Neural cell (in vitro differentiated cells): ENCODE data around the gene OR5A1. TPM values are rescaled to one million over a fixed set of nuclear protein-coding genes. Genes with fewer than 3 reads are reported as not detected.

Source experiments
- H2AFZ ChIP-seq: fragments of 200-600, 300-800 bp; sonication (generic), shearing (Covaris generic); 2 replicates; pipeline ENCODE4 v1.6.0; 2014; ENCODE audit warnings: low read depth, mild to moderate bottlenecking, antibody characterized with exemption, low read length, moderate library complexity
- H3F3A ChIP-seq: fragments of 200-600 bp; shearing (Covaris generic); 2 replicates; pipeline ENCODE4 v1.6.1; 2016; ENCODE audit warnings: mild to moderate bottlenecking, moderate library complexity, mixed read lengths, antibody characterized with exemption, low read length; ENCODE audit not compliant: insufficient read depth, poor library complexity, severe bottlenecking
- H3K27ac ChIP-seq: fragments of 200-600, 300-800 bp; sonication (generic), shearing (Covaris generic); 2 replicates; pipeline ENCODE4 v1.5.1; 2014; ENCODE audit warnings: mild to moderate bottlenecking, low read length, moderate library complexity
- H3K27me3 ChIP-seq: fragments of 300-800, 200-600 bp; sonication (generic), shearing (Covaris generic); 2 replicates; pipeline ENCODE4 v1.6.0; 2014; ENCODE audit warnings: mild to moderate bottlenecking, low read depth, low read length, moderate library complexity; ENCODE audit not compliant: insufficient read depth
- H3K36me3 ChIP-seq: fragments of 300-800, 200-600 bp; sonication (generic), shearing (Covaris generic); 2 replicates; pipeline ENCODE4 v1.5.1; 2014; ENCODE audit warnings: mild to moderate bottlenecking, antibody characterized with exemption, low read length, moderate library complexity; ENCODE audit not compliant: insufficient read depth
- H3K4me2 ChIP-seq: fragments of 300-800, 200-600 bp; sonication (generic), shearing (Covaris generic); 2 replicates; pipeline ENCODE4 v1.6.0; 2014; ENCODE audit warnings: mild to moderate bottlenecking, low read length
- H3K4me3 ChIP-seq: fragments of 300-800, 200-600 bp; sonication (generic), shearing (Covaris generic); 2 replicates; pipeline ENCODE4 v1.5.1; 2014; ENCODE audit warnings: mild to moderate bottlenecking, low read length, moderate library complexity
- H3K79me2 ChIP-seq: fragments of 200-600 bp; shearing (Covaris generic); replicated peaks from 2 replicates; pipeline ENCODE4 v1.6.0; 2014; ENCODE audit warnings: mild to moderate bottlenecking, low read length, moderate library complexity; ENCODE audit not compliant: insufficient read depth
- H3K9ac ChIP-seq: fragments of 300-800, 200-600 bp; sonication (generic), shearing (Covaris generic); 2 replicates; pipeline ENCODE4 v1.6.1; 2016; ENCODE audit warnings: mild to moderate bottlenecking, low read length, mixed read lengths
- H3K9me2 ChIP-seq: fragments of 200-600 bp; shearing (Covaris generic); 2 replicates; pipeline ENCODE4 v1.6.1; 2016; ENCODE audit warnings: mild to moderate bottlenecking, low read length, mixed read lengths; ENCODE audit not compliant: insufficient read depth
- H3K9me3 ChIP-seq: fragments of 200-600, 300-800 bp; sonication (generic), shearing (Covaris generic); 2 replicates; pipeline ENCODE4 v1.6.1; 2016; ENCODE audit warnings: mild to moderate bottlenecking, mixed run types, low read length, moderate library complexity, mixed read lengths
- H4K20me1 ChIP-seq: fragments of 200-600 bp; shearing (Covaris generic); 2 replicates; pipeline ENCODE4 v1.6.1; 2016; ENCODE audit warnings: mild to moderate bottlenecking, mixed run types; ENCODE audit not compliant: insufficient read depth
- CTCF ChIP-seq: fragments of 450-650 bp; IDR thresholded peaks from 2 replicates; pipeline ENCODE4 v1.5.1; 2014; ENCODE audit warnings: antibody characterized with exemption, mild to moderate bottlenecking, moderate library complexity; ENCODE audit not compliant: poor library complexity, severe bottlenecking
- EP300 ChIP-seq: fragments of 450-650 bp; conservative IDR thresholded peaks from 2 replicates; pipeline ENCODE4 v1.6.1; 2014; ENCODE audit warnings: antibody characterized with exemption, mild to moderate bottlenecking, moderate library complexity; ENCODE audit not compliant: poor library complexity, severe bottlenecking
- EZH2 ChIP-seq: fragments of 200-600, 300-800 bp; shearing (Covaris generic), sonication (generic); IDR thresholded peaks from 2 replicates; pipeline ENCODE4 v1.6.1; 2014; ENCODE audit warnings: antibody characterized with exemption, low read length, borderline replicate concordance, mild to moderate bottlenecking; ENCODE audit not compliant: insufficient read depth, poor library complexity, severe bottlenecking
- MXI1 ChIP-seq: fragments of 450-650 bp; conservative IDR thresholded peaks from 2 replicates; pipeline ENCODE4 v1.6.1; 2014; ENCODE audit warnings: antibody characterized with exemption, mild to moderate bottlenecking; ENCODE audit not compliant: poor library complexity, severe bottlenecking
- POLR2AphosphoS5 ChIP-seq: IDR thresholded peaks from 2 replicates; pipeline ENCODE4 v1.6.1; 2012
- RAD21 ChIP-seq: fragments of 450-650 bp; conservative IDR thresholded peaks from 2 replicates; pipeline ENCODE4 v1.6.1; 2014; ENCODE audit warnings: antibody characterized with exemption, mild to moderate bottlenecking, moderate library complexity
- REST ChIP-seq: IDR thresholded peaks from 2 replicates; pipeline ENCODE4 v1.6.1; 2012; ENCODE audit warnings: borderline replicate concordance
- SMC3 ChIP-seq: fragments of 450-650 bp; conservative IDR thresholded peaks from 2 replicates; pipeline ENCODE4 v1.6.1; 2014; ENCODE audit warnings: antibody characterized with exemption, mild to moderate bottlenecking, moderate library complexity; ENCODE audit not compliant: poor library complexity
- TAF1 ChIP-seq: IDR thresholded peaks from 2 replicates; pipeline ENCODE4 v1.6.1; 2012; ENCODE audit warnings: low read depth
- polyA minus RNA-seq: library from RNA; depleted of rRNA, polyadenylated mRNA; stranded (reverse); fragments of >200 nt; gene quantifications from 2 replicates; pipeline ENCODE4 v1.2.3, GENCODE V29; 2014
- polyA plus RNA-seq: library from polyadenylated mRNA; depleted of rRNA; stranded (reverse); fragments of >200 nt; gene quantifications from 2 replicates; pipeline ENCODE4 v1.2.3, GENCODE V29; 2014

OR5A1 gene
- polyA plus RNA-seq: not detected in 2 replicates
- not detected in 2 replicates for polyA minus RNA-seq

- Histone ChIP-seq H3F3A (no peaks in the 10 kb centered on the region), H3K4me3 (no peak within 1 kb of the TSS), H3K36me3 (no peaks in the 10 kb centered on the region), H4K20me1 (no peaks in the 10 kb centered on the region), H3K27me3 (no peaks in the 10 kb centered on the region), H3K9me3 (no peaks in the 10 kb centered on the region), H3K9me2 (no peaks in the 10 kb centered on the region), H3K9ac (no peak within 1 kb of the TSS), H3K27ac (no peak within 1 kb of the TSS), H3K79me2 (no peaks in the 10 kb centered on the region), H2AFZ (no peak within 1 kb of the TSS), H3K4me2 (no peak within 1 kb of the TSS)
- TF ChIP-seq RAD21: no peak
- no peak for TF ChIP-seq SMC3
- TF ChIP-seq MXI1: no peak
- TF ChIP-seq REST: no peak
- no peak for TF ChIP-seq TAF1
- TF ChIP-seq EP300: no peak
- no peak for TF ChIP-seq CTCF
- no peak for TF ChIP-seq POLR2AphosphoS5
- TF ChIP-seq EZH2: no peak
Measured at GRCh38 chr11:59436169-59436568, at the start of gene OR5A1. OR5A1 (plus strand) TSS chr11:59436469; CDS start chr11:59443169, 6,700 bp downstream.

- H3K9ac ChIP-seq: no peak overlapping the region
- H3K27ac ChIP-seq: no peak overlapping the region
- no peaks in the 10 kb centered on the region for H4K20me1 ChIP-seq
- TF ChIP-seq TAF1 (no peak), EZH2 (no peak), SMC3 (no peak), REST (no peak), RAD21 (no peak), CTCF (no peak)
- no peaks in the 10 kb centered on the region for H3K36me3 ChIP-seq
- no peaks in the 10 kb centered on the region for H3K27me3 ChIP-seq
- no peaks in the 10 kb centered on the region for H3K79me2 ChIP-seq
- no peak overlapping the region for H3K4me3 ChIP-seq
- H2AFZ ChIP-seq: no peak overlapping the region
- H3K4me2 ChIP-seq: no peak overlapping the region
- H3K9me2 ChIP-seq: no peaks in the 10 kb centered on the region
- no peaks in the 10 kb centered on the region for H3K9me3 ChIP-seq
- H3F3A ChIP-seq: no peaks in the 10 kb centered on the region
Measured at GRCh38 chr11:59394186-59394585, 42.1 kb upstream of the OR5A1 start.
